Activated T-helper 1 cell treated with anti-CD3 and anti-CD28 coated beads, Interleukin-12 subunit alpha, Interleukin-12 subunit beta, Interleukin-2, Interleukin-4 antibody, amounts not matched to agents 30 ng/mL and 10 ng/mL and 1 ng/mL, durations not matched to agents 14 hours and 24 hours and 36 hours (primary cell): ENCODE measurements around the gene C16orf78. TPM values are rescaled to one million over a fixed set of nuclear protein-coding genes. Genes with fewer than 3 reads are reported as not detected.

Experiments
- DNase-seq: peaks from one replicate; pipeline ENCODE4 v3.0.0; 2021; ENCODE audit warnings: low spot score
- H3K27ac Mint-ChIP-seq: one replicate; pipeline ENCODE4 v1.8.0; 2021; ENCODE audit warnings: mild to moderate bottlenecking, mixed read lengths
- H3K27me3 Mint-ChIP-seq: one replicate; pipeline ENCODE4 v1.8.0; 2022; ENCODE audit warnings: mild to moderate bottlenecking, moderate library complexity, mixed read lengths; ENCODE audit not compliant: insufficient read depth
- H3K36me3 Mint-ChIP-seq: one replicate; pipeline ENCODE4 v1.8.0; 2021; ENCODE audit warnings: low read depth, mixed read lengths
- H3K4me1 Mint-ChIP-seq: one replicate; pipeline ENCODE4 v1.8.0; 2021; ENCODE audit warnings: low read depth, mixed read lengths
- H3K4me3 Mint-ChIP-seq: one replicate; pipeline ENCODE4 v1.8.0; 2021; ENCODE audit warnings: mild to moderate bottlenecking, moderate library complexity, mixed read lengths
- H3K9me3 Mint-ChIP-seq: one replicate; pipeline ENCODE4 v1.8.0; 2021; ENCODE audit warnings: mixed read lengths
- intact Hi-C: fragments of 100-400 bp; cut with micrococcal nuclease; formaldehyde crosslinking; loops from one replicate; pipeline ENCODE4 v1.15.1; 2024
- total RNA-seq: library from RNA; stranded (reverse); gene quantifications from 2 replicates; pipeline ENCODE4 v1.2.3, GENCODE V29; 2022

Gene C16orf78, protein sequence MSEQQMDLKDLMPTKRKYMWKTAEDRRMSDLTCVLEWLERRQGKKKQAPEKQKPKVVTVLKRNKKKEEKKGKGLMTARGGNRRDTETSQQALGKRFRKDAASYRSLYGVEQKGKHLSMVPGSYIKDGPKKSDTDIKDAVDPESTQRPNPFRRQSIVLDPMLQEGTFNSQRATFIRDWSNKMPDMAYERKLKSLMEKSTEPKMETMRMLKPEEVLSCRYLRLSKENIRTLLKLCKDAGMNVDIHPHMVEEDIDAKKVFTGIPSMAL
- not detected in 2 replicates for total RNA-seq

DNA sequence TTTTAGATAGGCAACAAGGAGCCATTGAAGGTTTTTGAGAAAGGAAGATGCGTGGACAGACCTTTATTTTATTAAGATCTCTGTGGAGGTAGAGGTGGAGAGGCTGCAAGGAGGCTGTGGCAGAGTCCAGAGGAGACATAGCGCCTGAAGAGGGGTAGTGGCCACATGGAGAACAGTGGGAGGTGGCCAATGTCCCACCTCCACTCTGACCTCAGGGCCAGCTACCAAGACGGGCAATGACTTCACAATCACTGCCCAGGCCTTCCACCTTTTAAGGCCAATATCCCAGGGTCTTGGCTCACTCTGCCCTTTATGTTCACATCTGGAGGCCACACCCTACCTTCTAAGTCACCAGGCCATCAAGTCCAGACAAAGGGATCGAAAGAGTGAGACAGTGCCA lies at the start of gene C16orf78:
Gene C16orf78, plus strand, starts transcription at position 301 of the 400 bp plus-strand sequence. CDS start 136 bp downstream, outside the sequence.
- Mint-ChIP-seq H3K36me3 (no peaks in the 10 kb centered on the region), H3K27ac (no peak within 1 kb of the TSS), H3K4me3 (no peak within 1 kb of the TSS), H3K4me1 (no peaks in the 10 kb centered on the region), H3K9me3 (no peaks in the 10 kb centered on the region), H3K27me3 (peaks cover 4% of the 10 kb centered on the region)
- no peak for DNase-seq
- intact Hi-C loops, result no loop called here

DNA sequence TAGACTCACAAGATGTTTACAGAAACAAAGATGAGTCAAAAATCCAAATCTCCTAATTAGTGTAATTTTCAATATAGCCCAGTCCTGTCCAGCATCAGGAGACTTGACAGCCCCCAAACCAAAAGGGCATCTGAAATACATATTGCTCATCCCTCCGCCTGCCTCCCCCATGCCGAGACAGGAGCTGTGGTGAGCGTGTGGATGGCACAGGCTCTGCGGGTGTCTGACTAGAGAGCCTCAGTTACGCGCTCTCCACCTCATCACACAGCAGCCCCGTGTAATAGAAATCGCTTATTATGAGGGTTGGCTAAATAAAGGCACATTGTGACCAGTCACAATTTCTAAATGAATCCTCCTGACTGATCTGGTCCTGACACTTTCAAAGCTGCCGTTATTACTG lies 48.9 kb upstream of the C16orf78 start:
- H3K9me3 Mint-ChIP-seq, result no peaks in the 10 kb centered on the region
- H3K4me3 Mint-ChIP-seq, result no peak overlapping the region
- H3K4me1 Mint-ChIP-seq, result no peaks in the 10 kb centered on the region
- no peak for DNase-seq
- intact Hi-C loops, result no loop called here
- H3K36me3 Mint-ChIP-seq, result no peaks in the 10 kb centered on the region
- H3K27ac Mint-ChIP-seq, result no peak overlapping the region
- no peaks in the 10 kb centered on the region for H3K27me3 Mint-ChIP-seq

DNA sequence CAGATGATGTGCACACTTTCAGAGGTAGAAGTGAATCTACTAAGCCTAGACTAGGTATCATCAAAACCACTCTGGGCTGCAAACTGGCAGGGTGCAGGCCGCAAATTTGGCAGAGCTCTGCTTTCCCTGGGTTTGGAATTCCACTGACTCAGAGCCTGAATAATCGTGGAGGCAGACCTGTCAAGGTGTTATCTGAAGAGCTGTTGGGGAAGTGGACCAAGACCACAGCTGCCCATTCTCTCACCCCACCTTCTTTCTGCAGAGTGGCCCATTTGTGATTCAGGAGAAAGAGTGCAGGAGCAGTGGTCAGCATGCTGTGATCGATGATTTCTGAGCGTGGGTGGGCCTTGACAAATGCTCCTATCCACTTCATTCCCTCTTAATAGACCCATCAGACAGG lies 46.1 kb upstream of the C16orf78 start:
- Mint-ChIP-seq H3K27ac (no peak overlapping the region), H3K36me3 (no peaks in the 10 kb centered on the region), H3K9me3 (no peaks in the 10 kb centered on the region), H3K4me1 (no peaks in the 10 kb centered on the region), H3K27me3 (no peaks in the 10 kb centered on the region), H3K4me3 (no peak overlapping the region)
- DNase-seq, result no peak
- intact Hi-C loops, result no loop called here

DNA sequence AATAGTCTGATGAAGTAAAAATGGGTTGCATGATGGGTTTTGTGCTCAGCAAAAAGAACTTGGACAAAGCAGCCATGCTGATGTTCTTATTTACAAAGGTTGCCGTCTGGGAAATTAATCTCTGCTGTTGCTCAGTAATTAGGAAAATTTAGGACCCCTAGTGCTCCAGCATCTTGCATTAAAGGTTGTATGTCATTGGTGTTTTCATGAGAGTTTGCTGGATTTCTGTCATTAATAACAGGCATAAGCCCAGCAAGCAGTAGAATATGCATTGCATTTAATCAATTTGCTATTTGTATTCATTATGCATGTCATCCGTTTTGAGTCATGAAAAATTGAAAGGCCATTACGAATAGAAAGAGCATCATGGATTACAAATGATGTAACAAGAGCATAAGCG lies 45.3 kb upstream of the C16orf78 start:
- H3K9me3 Mint-ChIP-seq, result no peaks in the 10 kb centered on the region
- intact Hi-C loops, result no loop called here
- H3K4me3 Mint-ChIP-seq, result no peak overlapping the region
- H3K4me1 Mint-ChIP-seq, result no peaks in the 10 kb centered on the region
- no peak overlapping the region for H3K27ac Mint-ChIP-seq
- H3K36me3 Mint-ChIP-seq, result no peaks in the 10 kb centered on the region
- no peak for DNase-seq
- no peaks in the 10 kb centered on the region for H3K27me3 Mint-ChIP-seq

DNA sequence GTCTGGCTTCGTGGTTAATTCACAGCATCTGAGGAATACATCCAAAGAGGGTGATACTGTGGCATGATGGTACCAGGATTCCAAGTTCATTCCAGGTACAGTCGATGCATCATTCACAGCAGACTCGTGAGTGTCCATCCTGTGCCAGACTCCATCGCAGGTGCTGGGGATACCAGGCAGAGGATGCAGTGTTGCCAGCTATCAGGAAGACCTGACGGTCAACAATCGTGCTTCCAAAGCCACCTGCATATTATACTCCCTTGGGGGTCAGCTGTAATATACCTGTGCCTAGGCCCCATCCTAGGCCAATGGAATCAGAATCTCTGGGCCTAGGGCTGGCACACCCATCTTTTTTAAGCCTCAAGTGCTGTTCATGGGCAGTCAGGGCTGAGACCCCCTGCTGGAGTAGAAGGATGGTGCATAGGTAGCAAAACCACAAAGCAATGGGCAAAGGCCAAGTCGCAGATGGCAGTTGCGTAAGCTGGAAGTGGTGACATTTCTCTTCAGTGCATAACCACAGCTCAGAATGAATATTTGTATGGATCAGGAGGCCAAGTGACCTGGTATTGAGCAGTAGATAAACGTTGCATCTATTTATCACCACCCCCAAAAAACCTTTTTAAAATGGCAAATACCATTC lies 42.9 kb upstream of the C16orf78 start:
- Mint-ChIP-seq H3K27ac (no peak overlapping the region), H3K36me3 (no peaks in the 10 kb centered on the region), H3K4me1 (no peaks in the 10 kb centered on the region), H3K4me3 (no peak overlapping the region), H3K9me3 (no peaks in the 10 kb centered on the region), H3K27me3 (no peaks in the 10 kb centered on the region)
- intact Hi-C loops, result no loop called here
- DNase-seq, result no peak

DNA sequence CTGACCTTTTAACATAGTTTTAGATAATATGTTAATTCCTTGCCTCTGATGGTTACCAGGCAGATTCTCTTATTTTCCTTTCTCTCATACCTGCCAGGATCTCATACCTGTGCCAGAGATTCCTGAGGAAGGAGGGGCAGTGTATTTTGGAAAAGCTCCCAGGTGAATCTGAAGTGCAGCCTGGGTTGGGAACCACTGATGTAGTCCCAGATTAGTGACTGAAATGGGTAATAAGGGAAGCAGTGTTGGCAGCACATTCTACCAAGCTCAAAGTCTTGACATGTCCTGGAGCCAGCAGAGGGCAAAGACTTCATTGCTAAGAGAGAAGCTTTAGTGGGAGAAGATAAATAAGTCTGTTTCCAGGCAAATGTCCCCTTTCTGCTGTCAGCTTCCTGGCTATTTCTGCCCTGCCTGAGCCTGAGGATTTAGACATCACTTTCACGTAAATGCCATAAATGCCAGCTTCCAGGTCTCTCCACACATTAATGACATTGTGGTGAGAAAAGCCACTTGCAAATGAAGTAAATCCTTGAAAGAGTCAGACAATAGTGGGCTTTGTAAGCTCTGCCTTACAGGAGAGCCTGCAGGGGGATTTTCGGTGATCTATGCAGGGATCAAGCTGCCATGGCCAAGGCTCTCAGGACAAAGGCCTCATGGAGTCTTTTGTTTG lies 40.9 kb upstream of the C16orf78 start:
- H3K27ac Mint-ChIP-seq, result no peak overlapping the region

DNA sequence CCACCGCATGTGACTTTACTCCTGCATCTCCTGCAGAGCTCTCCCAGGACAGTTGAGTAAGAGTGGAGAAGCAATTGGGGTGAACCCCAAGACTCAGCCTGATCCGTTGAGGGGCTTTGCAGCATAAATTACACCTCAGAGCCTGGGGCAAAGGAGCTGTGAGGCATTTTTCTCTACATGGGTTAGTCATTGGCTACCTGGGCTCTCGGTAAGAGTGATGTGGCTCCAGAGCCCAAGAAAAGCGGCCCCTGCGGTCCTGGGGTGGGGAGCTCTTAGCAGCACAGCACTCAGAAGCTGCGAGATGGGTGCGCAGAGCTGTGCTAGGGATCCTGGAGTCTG lies 40.4 kb upstream of the C16orf78 start:
- Mint-ChIP-seq H3K9me3 (no peaks in the 10 kb centered on the region), H3K36me3 (no peaks in the 10 kb centered on the region), H3K4me3 (no peak overlapping the region), H3K27ac (no peak overlapping the region), H3K4me1 (no peaks in the 10 kb centered on the region), H3K27me3 (peaks cover 3% of the 10 kb centered on the region)
- intact Hi-C loops, result no loop called here
- DNase-seq, result no peak

More for the DNA sequence above, 40.9 kb upstream of the C16orf78 start:
- Mint-ChIP-seq H3K36me3 (no peaks in the 10 kb centered on the region), H3K9me3 (no peaks in the 10 kb centered on the region), H3K27me3 (peaks cover 2% of the 10 kb centered on the region), H3K4me3 (no peak overlapping the region), H3K4me1 (no peaks in the 10 kb centered on the region)
- intact Hi-C loops, result no loop called here
- no peak for DNase-seq

DNA sequence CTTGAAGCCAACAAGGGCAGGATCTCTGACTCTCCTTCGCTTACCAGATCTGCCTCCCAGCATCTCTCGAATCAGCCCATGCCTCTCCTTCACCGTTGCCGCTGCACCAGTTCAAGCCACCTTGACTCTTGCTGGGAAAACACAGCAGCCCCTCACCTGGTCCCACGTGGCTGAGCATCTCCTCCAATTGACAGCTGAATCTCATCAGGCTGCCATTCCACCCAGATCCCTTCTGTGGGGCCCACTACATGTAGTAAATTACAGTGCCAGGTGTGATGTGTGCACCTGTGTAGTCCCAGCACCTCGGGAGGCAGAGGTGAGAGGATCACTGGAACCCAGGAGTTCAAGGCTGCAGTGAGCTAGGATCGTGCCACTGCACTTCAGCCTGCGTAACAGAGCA lies 37.8 kb upstream of the C16orf78 start:
- Mint-ChIP-seq H3K4me3 (no peak overlapping the region), H3K36me3 (no peaks in the 10 kb centered on the region), H3K9me3 (no peaks in the 10 kb centered on the region), H3K27me3 (peaks cover 5% of the 10 kb centered on the region), H3K4me1 (no peaks in the 10 kb centered on the region), H3K27ac (no peak overlapping the region)
- intact Hi-C loops, result no loop called here
- DNase-seq, result no peak

DNA sequence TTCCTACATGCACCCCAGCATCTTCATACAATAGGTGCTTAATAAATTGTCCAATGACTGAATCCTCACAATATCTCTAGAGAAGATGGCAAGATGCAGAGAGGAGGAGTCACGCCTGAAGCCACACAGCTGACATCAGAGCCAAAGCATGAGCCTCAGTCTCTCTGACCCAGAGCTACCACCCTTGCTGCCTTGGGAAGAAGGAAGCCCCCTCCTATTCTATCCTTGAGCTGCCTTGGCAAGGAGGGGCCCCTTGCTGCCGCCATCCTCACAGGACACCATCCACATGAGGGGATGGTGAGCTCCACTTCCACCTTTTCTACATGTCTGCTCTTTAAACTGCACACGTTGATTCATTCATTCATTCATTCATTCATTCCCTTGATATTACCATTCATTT lies 37.0 kb upstream of the C16orf78 start:
- Mint-ChIP-seq H3K27me3 (peaks cover 5% of the 10 kb centered on the region), H3K36me3 (no peaks in the 10 kb centered on the region), H3K9me3 (no peaks in the 10 kb centered on the region), H3K27ac (no peak overlapping the region), H3K4me3 (no peak overlapping the region), H3K4me1 (no peaks in the 10 kb centered on the region)
- DNase-seq, result no peak
- intact Hi-C loops, result no loop called here

DNA sequence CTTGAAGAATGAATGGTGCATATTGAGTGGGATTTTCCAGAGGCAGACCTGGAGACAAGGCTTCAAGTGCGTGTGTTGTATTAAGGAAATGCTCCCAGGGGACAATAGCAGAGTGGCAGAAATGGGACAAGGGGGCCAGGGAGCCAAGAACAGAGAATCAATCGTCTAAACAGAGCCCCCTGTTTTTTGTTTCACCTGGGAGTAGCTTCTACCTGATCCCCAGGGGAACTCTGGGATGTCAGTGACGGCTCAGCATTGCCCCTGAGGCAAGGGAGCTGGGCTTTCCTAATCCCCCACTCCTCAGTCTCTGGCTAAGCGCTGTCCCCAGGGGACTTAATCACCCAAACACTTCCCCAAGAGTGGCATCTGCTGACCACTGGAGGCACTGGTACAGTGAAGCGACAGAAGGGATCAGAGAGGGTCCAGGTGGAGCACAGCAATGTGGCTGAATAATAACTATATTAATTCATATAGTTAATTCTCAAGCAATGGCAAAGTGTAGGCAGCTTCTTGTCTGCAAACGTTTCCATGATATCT lies 35.7 kb upstream of the C16orf78 start:
- H3K36me3 Mint-ChIP-seq, result no peaks in the 10 kb centered on the region
- H3K4me3 Mint-ChIP-seq, result no peak overlapping the region
- no peak overlapping the region for H3K27ac Mint-ChIP-seq
- H3K9me3 Mint-ChIP-seq, result no peaks in the 10 kb centered on the region
- H3K27me3 Mint-ChIP-seq, result peaks cover 5% of the 10 kb centered on the region
- no peaks in the 10 kb centered on the region for H3K4me1 Mint-ChIP-seq
- intact Hi-C loops, result no loop called here
- DNase-seq, result no peak

DNA sequence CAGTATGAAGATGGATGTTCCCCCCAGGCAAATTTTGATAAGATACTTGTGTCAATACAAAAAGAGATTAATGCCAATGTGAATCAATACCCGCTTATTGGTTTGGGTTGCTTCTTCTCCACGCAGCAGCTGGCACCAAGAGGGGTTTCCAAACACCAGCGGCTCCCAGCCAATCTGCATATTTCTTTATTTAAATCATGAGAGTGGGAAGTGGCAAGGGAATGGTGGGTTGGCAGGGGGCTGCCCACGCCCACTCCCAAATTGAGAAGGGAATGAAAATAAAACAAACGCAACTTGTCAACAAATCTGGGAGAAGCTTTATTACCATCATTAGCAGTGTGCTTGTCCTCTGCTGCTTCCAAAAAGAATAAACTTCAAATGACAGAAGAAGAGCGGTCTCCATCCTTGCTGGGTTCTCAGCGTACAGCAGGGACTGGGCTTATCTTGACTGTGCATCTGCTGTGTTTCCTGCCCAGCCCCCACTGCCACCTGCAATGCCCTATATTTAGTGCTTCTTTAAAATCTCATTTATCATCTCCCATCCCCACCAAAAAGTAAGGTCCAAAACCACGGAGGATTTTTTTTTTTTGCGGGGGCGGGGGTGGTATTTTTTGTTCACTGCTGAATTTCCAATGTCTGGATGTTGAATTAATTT lies 34.9 kb upstream of the C16orf78 start:
- H3K27me3 Mint-ChIP-seq, result peaks cover 5% of the 10 kb centered on the region
- intact Hi-C loops, result no loop called here
- DNase-seq, result no peak
- H3K4me3 Mint-ChIP-seq, result no peak overlapping the region
- no peaks in the 10 kb centered on the region for H3K4me1 Mint-ChIP-seq
- H3K36me3 Mint-ChIP-seq, result no peaks in the 10 kb centered on the region
- no peaks in the 10 kb centered on the region for H3K9me3 Mint-ChIP-seq
- no peak overlapping the region for H3K27ac Mint-ChIP-seq

DNA sequence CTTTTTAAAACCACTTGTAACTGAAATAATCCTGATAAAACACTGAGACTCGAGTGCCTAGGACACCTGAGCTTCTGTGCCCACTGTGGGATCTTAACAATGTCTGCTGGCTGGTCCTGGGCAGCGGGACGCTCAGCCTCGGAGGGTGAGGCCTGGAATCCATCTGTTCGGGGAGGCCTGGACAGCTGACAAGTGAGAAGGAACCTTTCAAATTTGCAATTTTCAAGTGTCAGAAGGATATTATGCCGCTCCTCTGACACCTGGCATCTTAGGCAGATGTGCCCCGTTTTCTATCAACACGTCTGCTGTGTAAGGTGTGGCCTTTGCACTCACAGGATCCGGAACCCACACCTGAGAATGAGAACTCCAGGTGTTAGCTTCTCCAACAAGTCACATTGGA lies 33.1 kb upstream of the C16orf78 start:
- peaks cover 5% of the 10 kb centered on the region for H3K27me3 Mint-ChIP-seq
- intact Hi-C loops, result no loop called here
- no peaks in the 10 kb centered on the region for H3K4me1 Mint-ChIP-seq
- no peaks in the 10 kb centered on the region for H3K9me3 Mint-ChIP-seq
- no peak overlapping the region for H3K4me3 Mint-ChIP-seq
- no peak for DNase-seq
- H3K27ac Mint-ChIP-seq, result no peak overlapping the region
- H3K36me3 Mint-ChIP-seq, result no peaks in the 10 kb centered on the region

DNA sequence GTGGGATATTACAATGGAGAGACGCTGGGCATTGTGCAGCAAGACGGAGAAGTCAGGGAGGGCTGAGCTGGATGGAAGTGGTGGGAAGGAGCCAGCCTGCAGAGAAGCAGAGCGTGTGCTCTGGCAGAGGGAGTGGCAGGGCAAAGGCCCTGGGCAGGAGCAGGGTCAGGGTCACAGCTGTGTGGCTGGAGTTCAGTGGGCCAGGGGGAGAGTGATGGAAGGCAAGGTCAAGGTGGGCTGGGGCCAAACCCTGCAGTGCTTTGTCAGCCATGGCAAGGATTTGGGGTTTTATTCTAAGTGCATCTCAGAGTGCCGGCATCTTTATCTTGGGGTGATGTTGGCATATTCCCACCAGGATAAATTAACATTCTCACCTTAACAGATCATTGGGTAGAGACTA lies 31.9 kb upstream of the C16orf78 start:
- H3K4me3 Mint-ChIP-seq, result no peak overlapping the region

More for the DNA sequence above, 31.9 kb upstream of the C16orf78 start:
- Mint-ChIP-seq H3K27ac (no peak overlapping the region), H3K9me3 (no peaks in the 10 kb centered on the region), H3K36me3 (no peaks in the 10 kb centered on the region), H3K4me1 (no peaks in the 10 kb centered on the region), H3K27me3 (peaks cover 5% of the 10 kb centered on the region)
- DNase-seq, result no peak
- intact Hi-C loops, result no loop called here
